Liver (tissue), 3 donors: ENCODE data around the gene CD8A.

ENCODE experiments used
- HNF4G ChIP-seq: IDR thresholded peaks from 2 replicates; pipeline ENCODE4 v1.6.1; 2016; ENCODE audit warnings: antibody characterized with exemption
- SP1 ChIP-seq: IDR thresholded peaks from 2 replicates; pipeline ENCODE4 v1.6.1; 2018; ENCODE audit warnings: antibody characterized with exemption, mild to moderate bottlenecking
- TAF1 ChIP-seq: conservative IDR thresholded peaks from 2 replicates; pipeline ENCODE4 v1.6.1; 2016; ENCODE audit warnings: antibody characterized with exemption, mild to moderate bottlenecking
- YY1 ChIP-seq: IDR thresholded peaks from 2 replicates; pipeline ENCODE4 v1.6.1; 2016; ENCODE audit warnings: antibody characterized with exemption, mild to moderate bottlenecking
- TF ChIP-seq, protein P1 (sequence below): IDR thresholded peaks from 2 replicates; pipeline ENCODE4 v1.6.1; 2016; ENCODE audit warnings: antibody characterized with exemption
- TF ChIP-seq, protein P2 (sequence below): IDR thresholded peaks from 2 replicates; pipeline ENCODE4 v1.6.1; 2016; ENCODE audit warnings: antibody characterized with exemption
- TF ChIP-seq, protein P3 (sequence below): fragments of 150-350 bp; IDR thresholded peaks from 2 replicates; pipeline ENCODE4 v1.5.1; 2017; ENCODE audit warnings: improper control_type of control experiment, low read depth, low read length; ENCODE audit not compliant: missing input control
- TF ChIP-seq, protein P4 (sequence below): IDR thresholded peaks from 2 replicates; pipeline ENCODE4 v1.6.1; 2016; ENCODE audit warnings: antibody characterized with exemption
- donor health status: healthy.
- donor health status: healthy.

DNA sequence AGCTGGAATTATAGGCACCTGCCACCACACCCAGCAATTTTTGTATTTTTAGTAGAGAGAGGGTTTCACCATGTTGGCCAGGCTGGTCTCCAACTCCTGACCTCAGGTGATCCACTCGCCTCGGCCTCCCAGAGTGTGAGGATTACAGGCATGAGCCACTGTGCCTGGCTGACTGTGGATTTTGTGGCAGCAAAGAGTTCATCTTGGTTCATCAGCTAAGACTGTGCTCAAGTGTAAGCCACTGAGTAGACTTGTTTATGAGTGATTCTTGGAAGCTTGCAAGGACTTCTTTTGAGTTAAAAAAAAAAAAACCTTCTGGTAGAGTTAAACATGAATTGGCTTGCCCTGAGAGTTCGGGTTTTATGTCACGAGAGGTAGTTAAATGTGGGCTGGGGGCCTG lies 36.2 kb upstream of the CD8A start:
- no peak for TF ChIP-seq TAF1
- TF ChIP-seq, protein P1, sequence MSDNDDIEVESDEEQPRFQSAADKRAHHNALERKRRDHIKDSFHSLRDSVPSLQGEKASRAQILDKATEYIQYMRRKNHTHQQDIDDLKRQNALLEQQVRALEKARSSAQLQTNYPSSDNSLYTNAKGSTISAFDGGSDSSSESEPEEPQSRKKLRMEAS, result no peak
- no peak for TF ChIP-seq HNF4G
- TF ChIP-seq, protein P2, sequence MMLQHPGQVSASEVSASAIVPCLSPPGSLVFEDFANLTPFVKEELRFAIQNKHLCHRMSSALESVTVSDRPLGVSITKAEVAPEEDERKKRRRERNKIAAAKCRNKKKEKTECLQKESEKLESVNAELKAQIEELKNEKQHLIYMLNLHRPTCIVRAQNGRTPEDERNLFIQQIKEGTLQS, result no peak
- TF ChIP-seq, protein P3, sequence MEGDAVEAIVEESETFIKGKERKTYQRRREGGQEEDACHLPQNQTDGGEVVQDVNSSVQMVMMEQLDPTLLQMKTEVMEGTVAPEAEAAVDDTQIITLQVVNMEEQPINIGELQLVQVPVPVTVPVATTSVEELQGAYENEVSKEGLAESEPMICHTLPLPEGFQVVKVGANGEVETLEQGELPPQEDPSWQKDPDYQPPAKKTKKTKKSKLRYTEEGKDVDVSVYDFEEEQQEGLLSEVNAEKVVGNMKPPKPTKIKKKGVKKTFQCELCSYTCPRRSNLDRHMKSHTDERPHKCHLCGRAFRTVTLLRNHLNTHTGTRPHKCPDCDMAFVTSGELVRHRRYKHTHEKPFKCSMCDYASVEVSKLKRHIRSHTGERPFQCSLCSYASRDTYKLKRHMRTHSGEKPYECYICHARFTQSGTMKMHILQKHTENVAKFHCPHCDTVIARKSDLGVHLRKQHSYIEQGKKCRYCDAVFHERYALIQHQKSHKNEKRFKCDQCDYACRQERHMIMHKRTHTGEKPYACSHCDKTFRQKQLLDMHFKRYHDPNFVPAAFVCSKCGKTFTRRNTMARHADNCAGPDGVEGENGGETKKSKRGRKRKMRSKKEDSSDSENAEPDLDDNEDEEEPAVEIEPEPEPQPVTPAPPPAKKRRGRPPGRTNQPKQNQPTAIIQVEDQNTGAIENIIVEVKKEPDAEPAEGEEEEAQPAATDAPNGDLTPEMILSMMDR, result no peak
- TF ChIP-seq, protein P4, sequence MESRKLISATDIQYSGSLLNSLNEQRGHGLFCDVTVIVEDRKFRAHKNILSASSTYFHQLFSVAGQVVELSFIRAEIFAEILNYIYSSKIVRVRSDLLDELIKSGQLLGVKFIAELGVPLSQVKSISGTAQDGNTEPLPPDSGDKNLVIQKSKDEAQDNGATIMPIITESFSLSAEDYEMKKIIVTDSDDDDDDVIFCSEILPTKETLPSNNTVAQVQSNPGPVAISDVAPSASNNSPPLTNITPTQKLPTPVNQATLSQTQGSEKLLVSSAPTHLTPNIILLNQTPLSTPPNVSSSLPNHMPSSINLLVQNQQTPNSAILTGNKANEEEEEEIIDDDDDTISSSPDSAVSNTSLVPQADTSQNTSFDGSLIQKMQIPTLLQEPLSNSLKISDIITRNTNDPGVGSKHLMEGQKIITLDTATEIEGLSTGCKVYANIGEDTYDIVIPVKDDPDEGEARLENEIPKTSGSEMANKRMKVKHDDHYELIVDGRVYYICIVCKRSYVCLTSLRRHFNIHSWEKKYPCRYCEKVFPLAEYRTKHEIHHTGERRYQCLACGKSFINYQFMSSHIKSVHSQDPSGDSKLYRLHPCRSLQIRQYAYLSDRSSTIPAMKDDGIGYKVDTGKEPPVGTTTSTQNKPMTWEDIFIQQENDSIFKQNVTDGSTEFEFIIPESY, result no peak
- no peak for TF ChIP-seq YY1
- no peak for TF ChIP-seq SP1
